Epithelial cell of prostate (primary cell): ENCODE data around the gene MRI1.
"Not testable (repeated sequence)": the region's sequence is repeated elsewhere in the genome, so short reads cannot be mapped to it uniquely, and the experiment has no call there.

Source experiments
- DNase-seq: peaks from one replicate; pipeline ENCODE4 v3.0.0-alpha.2; 2011; ENCODE audit warnings: low read depth, low spot score
- H3K27ac ChIP-seq: fragments of 450-650 bp; 2 replicates; pipeline ENCODE4 v1.5.1; 2017; ENCODE audit warnings: mild to moderate bottlenecking

MRI1 gene

GRCh38 chr19:13757805-13758772, 6.2 kb upstream of the MRI1 start:
- no peak overlapping the region for H3K27ac ChIP-seq
- no peak for DNase-seq

- DNase-seq = no peak
Measured at GRCh38 chr19:13758795-13759194, 5.5 kb upstream of the MRI1 start.

GRCh38 chr19:13761423-13761822, 2.9 kb upstream of the MRI1 start:
- no peak overlapping the region for H3K27ac ChIP-seq
- no peak for DNase-seq

More at GRCh38 chr19:13758795-13759194, 5.5 kb upstream of the MRI1 start:
- H3K27ac ChIP-seq = no peak overlapping the region

GRCh38 chr19:13762635-13763235, 1.6 kb upstream of the MRI1 start:
- no peak overlapping the region for H3K27ac ChIP-seq
- no peak for DNase-seq

- H3K27ac ChIP-seq = no peak overlapping the region
- no peak for DNase-seq
Measured at GRCh38 chr19:13763265-13763664, 1.1 kb upstream of the MRI1 start.

- no peak for DNase-seq
- H3K27ac ChIP-seq = peak overlapping the region; percentile 44
Measured at GRCh38 chr19:13764821-13765394, 586 bp downstream of the MRI1 start.

- DNase-seq = no peak
- H3K27ac ChIP-seq = peak overlapping the region; percentile 44
Measured at GRCh38 chr19:13765395-13766094, 1.2 kb downstream of the MRI1 start.

- no peak for DNase-seq
- peak overlapping the region; percentile 44 for H3K27ac ChIP-seq
Measured at GRCh38 chr19:13766095-13766481, 1.8 kb downstream of the MRI1 start.

GRCh38 chr19:13768510-13768909, 4.2 kb downstream of the MRI1 start:
- no peak overlapping the region for H3K27ac ChIP-seq
- DNase-seq = no peak

GRCh38 chr19:13770013-13770635, 5.8 kb downstream of the MRI1 start:
- H3K27ac ChIP-seq = no peak overlapping the region
- DNase-seq = no peak

GRCh38 chr19:13774217-13775191, 10.2 kb downstream of the MRI1 start, which contains the start of gene C19orf53:
TSS of gene C19orf53 (plus strand) at chr19:13774456. CDS start at chr19:13774478, 22 bp downstream.
- DNase-seq = peak; percentile 56
- peak within 1 kb of the TSS; percentile 71 for H3K27ac ChIP-seq

GRCh38 chr19:13778398-13778797, 14.1 kb downstream of the MRI1 start:
- no peak for DNase-seq
- H3K27ac ChIP-seq = no peak overlapping the region

- no peak for DNase-seq
- no peak overlapping the region for H3K27ac ChIP-seq
Measured at GRCh38 chr19:13778847-13779246, 14.5 kb downstream of the MRI1 start.

GRCh38 chr19:13779794-13780193, 15.5 kb downstream of the MRI1 start:
- not testable (repeated sequence) for H3K27ac ChIP-seq, DNase-seq

- DNase-seq = no peak
- no peak overlapping the region for H3K27ac ChIP-seq
Measured at GRCh38 chr19:13781547-13781946, 17.2 kb downstream of the MRI1 start.

GRCh38 chr19:13782537-13782936, 18.2 kb downstream of the MRI1 start:
- no peak for DNase-seq
- no peak overlapping the region for H3K27ac ChIP-seq

GRCh38 chr19:13783565-13784500, 19.5 kb downstream of the MRI1 start:
- DNase-seq = no peak
- H3K27ac ChIP-seq = no peak overlapping the region
